Measurements from ENCODE around the gene SAMD14.

The SAMD14 gene

DNA sequence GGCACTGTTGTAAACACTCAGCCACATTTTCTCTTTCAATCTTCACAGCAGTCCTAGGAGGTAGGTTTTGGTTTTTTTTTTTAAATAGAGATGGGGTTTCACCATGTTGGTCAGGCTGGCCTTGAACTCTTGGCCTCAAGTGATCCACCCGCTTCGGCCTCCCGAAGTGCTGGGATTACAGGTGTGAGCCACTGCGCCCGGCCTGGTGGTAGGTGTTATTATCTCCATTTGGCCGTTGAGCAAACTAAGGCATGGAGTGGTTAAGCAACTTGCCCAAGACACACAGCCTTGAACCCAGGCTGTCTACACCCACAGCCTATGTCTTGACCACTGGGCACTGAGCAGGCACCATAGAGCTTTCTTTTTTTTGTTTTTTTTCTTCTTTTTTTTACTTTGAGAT is 44.5 kb upstream of the SAMD14 start:
- no peak overlapping the region for H3K4me3 ChIP-seq (ENCODE audit: control insufficient read depth, low read depth, low read length)
- no peak for TF ChIP-seq CTCF (conservative IDR thresholded peaks at IDR 0.05; ENCODE audit: control insufficient read depth, insufficient read depth, low read depth, low read length)
- no peak for DNase-seq (ENCODE audit: low read depth)

GRCh38 chr17:50173335-50173941 is 43.5 kb upstream of the SAMD14 start:
- no peak overlapping the region for H3K4me3 ChIP-seq (ENCODE audit: control insufficient read depth, low read depth, low read length)
- TF ChIP-seq CTCF (conservative IDR thresholded peaks at IDR 0.05; ENCODE audit: control insufficient read depth, insufficient read depth, low read depth, low read length), result no peak
- DNase-seq (ENCODE audit: low read depth), result peak; percentile 90

- TF ChIP-seq CTCF (conservative IDR thresholded peaks at IDR 0.05; ENCODE audit: control insufficient read depth, insufficient read depth, low read depth, low read length), result no peak
- no peak for DNase-seq (ENCODE audit: low read depth)
- H3K4me3 ChIP-seq (ENCODE audit: control insufficient read depth, low read depth, low read length), result no peak overlapping the region
Measured at GRCh38 chr17:50172936-50173334, 43.0 kb upstream of the SAMD14 start.

GRCh38 chr17:50172130-50172529 is 42.2 kb upstream of the SAMD14 start:
- DNase-seq (ENCODE audit: low read depth), result no peak
- no peak for TF ChIP-seq CTCF (conservative IDR thresholded peaks at IDR 0.05; ENCODE audit: control insufficient read depth, insufficient read depth, low read depth, low read length)
- no peak overlapping the region for H3K4me3 ChIP-seq (ENCODE audit: control insufficient read depth, low read depth, low read length)

DNA sequence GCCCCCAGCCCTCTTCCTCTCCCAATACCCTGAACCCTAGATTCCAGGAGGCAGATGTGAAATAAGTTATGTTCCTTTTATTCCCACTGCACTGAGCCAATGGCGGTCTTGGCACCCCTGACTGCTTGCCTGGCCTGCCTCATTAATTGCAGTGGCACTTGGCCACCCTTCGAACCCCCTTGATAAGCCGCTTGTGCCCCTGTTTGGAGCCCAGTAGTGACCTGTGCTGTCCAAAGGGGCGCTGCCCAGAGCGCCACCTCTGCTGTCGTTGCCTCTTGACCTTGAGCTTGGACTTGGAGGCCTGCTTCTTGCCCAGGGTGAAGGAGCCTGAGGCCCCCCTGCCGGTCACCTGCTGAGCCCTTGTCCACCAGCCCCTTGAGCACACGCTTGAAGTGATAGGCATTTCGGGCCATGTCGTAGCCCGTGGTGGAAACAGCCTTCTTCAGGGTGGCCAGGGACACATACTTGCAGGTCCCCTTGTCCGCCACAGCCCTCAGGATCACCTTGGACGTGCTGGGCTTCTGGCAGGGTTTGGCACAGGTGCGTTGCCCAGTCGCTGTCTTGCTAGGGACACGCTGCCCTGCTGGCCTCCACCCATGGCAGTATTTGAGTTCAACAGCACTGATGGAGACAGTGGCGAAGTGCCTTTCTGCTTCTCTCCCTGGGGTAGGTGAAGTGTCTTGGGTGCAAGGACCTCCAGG is 41.6 kb upstream of the SAMD14 start:
- no peak overlapping the region for H3K4me3 ChIP-seq (ENCODE audit: control insufficient read depth, low read depth, low read length)
- no peak for TF ChIP-seq CTCF (conservative IDR thresholded peaks at IDR 0.05; ENCODE audit: control insufficient read depth, insufficient read depth, low read depth, low read length)
- no peak for DNase-seq (ENCODE audit: low read depth)

- peak; percentile 11 for DNase-seq (ENCODE audit: low read depth)
- no peak for TF ChIP-seq CTCF (conservative IDR thresholded peaks at IDR 0.05; ENCODE audit: control insufficient read depth, insufficient read depth, low read depth, low read length)
Measured at GRCh38 chr17:50170662-50171370, 40.9 kb upstream of the SAMD14 start.

More at GRCh38 chr17:50170662-50171370, 40.9 kb upstream of the SAMD14 start:
- H3K4me3 ChIP-seq (ENCODE audit: control insufficient read depth, low read depth, low read length), result no peak overlapping the region

All from fibroblast of mammary gland (primary cell).